ENCODE measurements around the gene CIB4. TPM values are rescaled to one million over a fixed set of nuclear protein-coding genes. Genes with fewer than 3 reads are reported as not detected.

The CIB4 gene
- total RNA-seq, 1 experiment from 2014 or later = not detected

- Mint-ChIP-seq H3K27ac (ENCODE audit: unreplicated experiment) (no peak overlapping the region), H3K36me3 (ENCODE audit: insufficient read depth, unreplicated experiment) (no peaks in the 10 kb centered on the region), H3K4me1 (ENCODE audit: low read depth, unreplicated experiment) (no peaks in the 10 kb centered on the region), H3K27me3 (ENCODE audit: insufficient read depth, unreplicated experiment) (peaks cover 14% of the 10 kb centered on the region), H3K4me3 (ENCODE audit: unreplicated experiment) (no peak overlapping the region), H3K9me3 (ENCODE audit: unreplicated experiment) (no peaks in the 10 kb centered on the region)
- ChIA-PET CTCF (no interaction called here), POLR2A (interaction anchor here (0.6 kb wide), 1 partner anchor 48 kb away, joined by 4 read pairs; no protein-coding TSS in a partner anchor)
- H3K9me3 ChIP-seq = no peaks in the 10 kb centered on the region
- H3K27me3 ChIP-seq (replicated peaks; ENCODE audit: control insufficient read depth, insufficient read depth, low read length) = no peaks in the 10 kb centered on the region
- no peaks in the 10 kb centered on the region for H3K36me3 ChIP-seq (ENCODE audit: control insufficient read depth, insufficient read depth, low read length)
- no TSS peak for BruUV-seq (replicated peaks)
- intact Hi-C loops (cut with micrococcal nuclease; ENCODE audit: unreplicated experiment) = no loop called here
- TF ChIP-seq, protein P1, sequence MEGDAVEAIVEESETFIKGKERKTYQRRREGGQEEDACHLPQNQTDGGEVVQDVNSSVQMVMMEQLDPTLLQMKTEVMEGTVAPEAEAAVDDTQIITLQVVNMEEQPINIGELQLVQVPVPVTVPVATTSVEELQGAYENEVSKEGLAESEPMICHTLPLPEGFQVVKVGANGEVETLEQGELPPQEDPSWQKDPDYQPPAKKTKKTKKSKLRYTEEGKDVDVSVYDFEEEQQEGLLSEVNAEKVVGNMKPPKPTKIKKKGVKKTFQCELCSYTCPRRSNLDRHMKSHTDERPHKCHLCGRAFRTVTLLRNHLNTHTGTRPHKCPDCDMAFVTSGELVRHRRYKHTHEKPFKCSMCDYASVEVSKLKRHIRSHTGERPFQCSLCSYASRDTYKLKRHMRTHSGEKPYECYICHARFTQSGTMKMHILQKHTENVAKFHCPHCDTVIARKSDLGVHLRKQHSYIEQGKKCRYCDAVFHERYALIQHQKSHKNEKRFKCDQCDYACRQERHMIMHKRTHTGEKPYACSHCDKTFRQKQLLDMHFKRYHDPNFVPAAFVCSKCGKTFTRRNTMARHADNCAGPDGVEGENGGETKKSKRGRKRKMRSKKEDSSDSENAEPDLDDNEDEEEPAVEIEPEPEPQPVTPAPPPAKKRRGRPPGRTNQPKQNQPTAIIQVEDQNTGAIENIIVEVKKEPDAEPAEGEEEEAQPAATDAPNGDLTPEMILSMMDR (IDR thresholded peaks at IDR 0.05; ENCODE audit: insufficient read depth in 1 of 2, low read depth in 1 of 2, low read length in 1 of 2, severe bottlenecking in 1 of 2, unreplicated experiment in 1 of 2) = no peak
- no peak overlapping the region for H3K4me3 ChIP-seq (ENCODE audit: low read depth, low read length)
- DNase-seq = no peak
- H3K4me1 ChIP-seq = no peaks in the 10 kb centered on the region
These were observed 36.9 kb upstream of the CIB4 start for GRCh38 chr2:26678035-26678434.

DNA sequence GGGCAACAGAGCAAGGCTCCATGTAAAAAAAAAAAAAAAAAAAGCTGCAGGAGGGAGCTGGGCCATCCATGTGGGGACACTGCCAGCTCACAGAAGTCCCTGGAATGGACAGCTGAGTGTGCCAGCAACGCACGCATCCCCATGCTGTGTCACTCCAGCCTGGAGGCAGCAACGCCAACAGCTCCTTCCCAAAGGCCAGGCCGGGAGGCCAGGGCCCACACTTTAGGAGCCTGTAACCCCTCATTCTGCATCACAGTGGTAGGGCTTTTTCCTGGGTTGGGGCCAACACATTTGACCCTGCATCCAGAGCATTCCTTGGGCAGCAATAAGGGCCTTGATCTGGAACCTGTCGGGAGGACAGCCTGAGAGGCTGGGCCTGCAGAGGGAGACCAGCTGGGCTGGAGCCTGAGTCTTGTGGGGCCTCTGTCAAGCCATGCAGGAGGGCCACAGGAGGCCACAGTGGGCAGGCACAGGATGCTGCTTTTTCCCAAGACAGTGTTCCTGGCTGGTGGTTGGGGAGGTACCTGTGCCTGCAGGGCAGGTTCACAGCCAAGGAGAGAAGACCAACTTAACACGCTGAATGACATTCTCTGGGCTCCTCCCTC is 34.6 kb upstream of the CIB4 start:
- Histone ChIP-seq H3K36me3 (ENCODE audit: control insufficient read depth, insufficient read depth, low read length) (no peaks in the 10 kb centered on the region), H3K4me3 (ENCODE audit: low read depth, low read length) (no peak overlapping the region), H3K4me1 (no peaks in the 10 kb centered on the region), H3K9me3 (no peaks in the 10 kb centered on the region), H3K27me3 (replicated peaks; ENCODE audit: control insufficient read depth, insufficient read depth, low read length) (no peaks in the 10 kb centered on the region)
- no TSS peak for BruUV-seq (replicated peaks)
- no peaks in the 10 kb centered on the region for H3K9me3 Mint-ChIP-seq (ENCODE audit: unreplicated experiment)
- H3K36me3 Mint-ChIP-seq (ENCODE audit: insufficient read depth, unreplicated experiment) = no peaks in the 10 kb centered on the region
- no peak for DNase-seq
- ChIA-PET POLR2A (no interaction called here), CTCF (no interaction called here)
- intact Hi-C loops (cut with micrococcal nuclease; ENCODE audit: unreplicated experiment) = no loop called here
- H3K27ac Mint-ChIP-seq (ENCODE audit: unreplicated experiment) = no peak overlapping the region
- H3K4me3 Mint-ChIP-seq (ENCODE audit: unreplicated experiment) = no peak overlapping the region
- no peaks in the 10 kb centered on the region for H3K4me1 Mint-ChIP-seq (ENCODE audit: low read depth, unreplicated experiment)
- TF ChIP-seq, protein P1 (IDR thresholded peaks at IDR 0.05; ENCODE audit: insufficient read depth in 1 of 2, low read depth in 1 of 2, low read length in 1 of 2, severe bottlenecking in 1 of 2, unreplicated experiment in 1 of 2) = no peak
- H3K27me3 Mint-ChIP-seq (ENCODE audit: insufficient read depth, unreplicated experiment) = peaks cover 7% of the 10 kb centered on the region

- H3K4me1 ChIP-seq = no peaks in the 10 kb centered on the region
- H3K27ac Mint-ChIP-seq (ENCODE audit: unreplicated experiment) = no peak overlapping the region
- no peaks in the 10 kb centered on the region for H3K9me3 Mint-ChIP-seq (ENCODE audit: unreplicated experiment)
- TF ChIP-seq, protein P1 (IDR thresholded peaks at IDR 0.05; ENCODE audit: insufficient read depth in 1 of 2, low read depth in 1 of 2, low read length in 1 of 2, severe bottlenecking in 1 of 2, unreplicated experiment in 1 of 2) = no peak
- DNase-seq = no peak
- ChIA-PET CTCF (no interaction called here), POLR2A (no interaction called here)
- H3K27me3 ChIP-seq (replicated peaks; ENCODE audit: control insufficient read depth, insufficient read depth, low read length) = no peaks in the 10 kb centered on the region
- no peaks in the 10 kb centered on the region for H3K36me3 ChIP-seq (ENCODE audit: control insufficient read depth, insufficient read depth, low read length)
- BruUV-seq (replicated peaks) = no TSS peak
- intact Hi-C loops (cut with micrococcal nuclease; ENCODE audit: unreplicated experiment) = no loop called here
- H3K4me3 Mint-ChIP-seq (ENCODE audit: unreplicated experiment) = no peak overlapping the region
- H3K4me3 ChIP-seq (ENCODE audit: low read depth, low read length) = no peak overlapping the region
- peaks cover 7% of the 10 kb centered on the region for H3K27me3 Mint-ChIP-seq (ENCODE audit: insufficient read depth, unreplicated experiment)
- no peaks in the 10 kb centered on the region for H3K4me1 Mint-ChIP-seq (ENCODE audit: low read depth, unreplicated experiment)
- no peaks in the 10 kb centered on the region for H3K36me3 Mint-ChIP-seq (ENCODE audit: insufficient read depth, unreplicated experiment)
- no peaks in the 10 kb centered on the region for H3K9me3 ChIP-seq
These were observed 33.6 kb upstream of the CIB4 start for GRCh38 chr2:26674771-26675170.

Measured in Caco-2 (cell line).